Liver (tissue), 9 donors: ENCODE data around the gene CPEB1. TPM values are rescaled to one million over a fixed set of nuclear protein-coding genes. Genes with fewer than 3 reads are reported as not detected.

Experiments
- DNase-seq: peaks from one replicate; pipeline ENCODE4 v3.0.0-alpha.2; 2017; ENCODE audit warnings: low spot score
- H3K27ac ChIP-seq, 2 donors: one replicate each; pipeline ENCODE4 v1.7.0; 2013; ENCODE audit warnings: inconsistent platforms in 2 of 2, low read length in 2 of 2, control low read depth in 1 of 2, low read depth in 1 of 2, mild to moderate bottlenecking in 1 of 2
- H3K27me3 ChIP-seq, 4 donors: one replicate each; pipeline versions ENCODE4 v1.6.1 to v1.7.0; 2013; ENCODE audit warnings: low read length in 3 of 4, inconsistent platforms in 1 of 4, mild to moderate bottlenecking in 1 of 4, moderate library complexity in 1 of 4; ENCODE audit not compliant: control insufficient read depth in 4 of 4, insufficient read depth in 4 of 4
- H3K36me3 ChIP-seq, 4 donors: one replicate each; pipeline versions ENCODE4 v1.6.1 to v1.7.0; 2013; ENCODE audit warnings: low read length in 3 of 4, mild to moderate bottlenecking in 3 of 4, low read depth in 1 of 4, moderate library complexity in 1 of 4; ENCODE audit not compliant: control insufficient read depth in 4 of 4, insufficient read depth in 3 of 4
- H3K4me1 ChIP-seq, 4 donors: one replicate each; pipeline versions ENCODE4 v1.6.1 to v1.7.0; 2013; ENCODE audit warnings: low read length in 3 of 4, mild to moderate bottlenecking in 3 of 4, moderate library complexity in 1 of 4; ENCODE audit not compliant: control insufficient read depth in 4 of 4, insufficient read depth in 4 of 4
- H3K4me3 ChIP-seq, 3 donors: one replicate each; pipeline versions ENCODE4 v1.6.1 to v1.7.0; 2013; ENCODE audit warnings: low read length in 3 of 3, control low read depth in 1 of 3, low read depth in 1 of 3, mild to moderate bottlenecking in 1 of 3
- H3K9ac ChIP-seq, 2 donors: one replicate each; pipeline ENCODE4 v1.7.0; 2013; ENCODE audit warnings: low read length in 2 of 2, mild to moderate bottlenecking in 2 of 2, moderate library complexity in 2 of 2, control low read depth in 1 of 2, low read depth in 1 of 2
- H3K9me3 ChIP-seq, 4 donors: one replicate each; pipeline versions ENCODE4 v1.6.1 to v1.7.0; 2013; ENCODE audit warnings: low read length in 3 of 4; ENCODE audit not compliant: control insufficient read depth in 4 of 4
- EGR1 ChIP-seq, 2 donors: IDR thresholded peaks; 2 replicates each; pipeline ENCODE4 v1.6.1; 2016 to 2018; ENCODE audit warnings: antibody characterized with exemption in 2 of 2, low read depth in 2 of 2
- FOXA1 ChIP-seq: IDR thresholded peaks from 2 replicates; pipeline ENCODE4 v1.6.1; 2016; ENCODE audit warnings: antibody characterized with exemption
- FOXA2 ChIP-seq: IDR thresholded peaks from 2 replicates; pipeline ENCODE4 v1.6.1; 2016; ENCODE audit warnings: antibody characterized with exemption
- GABPA ChIP-seq, 2 donors: IDR thresholded peaks in 1 of 2; conservative IDR thresholded peaks in 1 of 2; 2 replicates each; pipeline ENCODE4 v1.6.1; 2016; ENCODE audit warnings: antibody characterized with exemption in 2 of 2, mild to moderate bottlenecking in 1 of 2, moderate library complexity in 1 of 2
- HNF4A ChIP-seq, 2 donors: conservative IDR thresholded peaks; 2 replicates each; pipeline ENCODE4 v1.6.1; 2016; ENCODE audit warnings: antibody characterized with exemption in 2 of 2, mild to moderate bottlenecking in 2 of 2
- JUND ChIP-seq, 2 donors: IDR thresholded peaks; 2 replicates each; pipeline ENCODE4 v1.6.1; 2016; ENCODE audit warnings: antibody characterized with exemption in 2 of 2
- NR2F2 ChIP-seq: IDR thresholded peaks from 2 replicates; pipeline ENCODE4 v1.6.1; 2016; ENCODE audit warnings: antibody characterized with exemption
- RAD21 ChIP-seq, 2 donors: IDR thresholded peaks; 2 replicates each; pipeline ENCODE4 v1.6.1; 2016; ENCODE audit warnings: antibody characterized with exemption in 2 of 2, mild to moderate bottlenecking in 2 of 2
- RXRA ChIP-seq, 2 donors: IDR thresholded peaks; 2 replicates each; pipeline ENCODE4 v1.6.1; 2017 to 2018; ENCODE audit warnings: antibody characterized with exemption in 2 of 2, mild to moderate bottlenecking in 1 of 2
- SP1 ChIP-seq: IDR thresholded peaks from 2 replicates; pipeline ENCODE4 v1.6.1; 2018; ENCODE audit warnings: antibody characterized with exemption, mild to moderate bottlenecking
- TAF1 ChIP-seq: conservative IDR thresholded peaks from 2 replicates; pipeline ENCODE4 v1.6.1; 2016; ENCODE audit warnings: antibody characterized with exemption, mild to moderate bottlenecking
- YY1 ChIP-seq: IDR thresholded peaks from 2 replicates; pipeline ENCODE4 v1.6.1; 2016; ENCODE audit warnings: antibody characterized with exemption, mild to moderate bottlenecking
- WGBS: extraction: QIAGEN DNeasy Blood & Tissue Kit; methylation state at CpG from one replicate; pipeline ENCODE4 v1.1.7; 2013; 5-methylcytosine and 5-hydroxymethylcytosine counted together
- polyA plus RNA-seq, 2 donors: library from polyadenylated mRNA; stranded (reverse) in 1 of 2; unstranded in 1 of 2; fragments of 200-250 nt in 1 of 2; fragments of >200 nt in 1 of 2; fragmentation: Nextera tagmentation in 1 of 2; extraction: Ambion mirVana in 1 of 2; gene quantifications; one replicate each; pipeline versions ENCODE4 v1.2.1 to v1.2.3, GENCODE V29; 2013 to 2015
- total RNA-seq, 2 donors: library from RNA; depleted of rRNA; stranded (reverse); fragments of >200 nt; gene quantifications; one replicate each; pipeline ENCODE4 v1.2.3, GENCODE V29; 2014
- TF ChIP-seq, protein P1 (sequence below): fragments of 150-350 bp; IDR thresholded peaks from 2 replicates; pipeline ENCODE4 v1.5.1; 2017; ENCODE audit warnings: improper control_type of control experiment, low read depth, low read length; ENCODE audit not compliant: missing input control
- TF ChIP-seq, protein P2 (sequence below): IDR thresholded peaks from 2 replicates; pipeline ENCODE4 v1.6.1; 2016; ENCODE audit warnings: antibody characterized with exemption, mild to moderate bottlenecking
- TF ChIP-seq, protein P3 (sequence below): IDR thresholded peaks from 2 replicates; pipeline ENCODE4 v1.6.1; 2016; ENCODE audit warnings: antibody characterized with exemption
- TF ChIP-seq, protein P4 (sequence below): IDR thresholded peaks from 2 replicates; pipeline ENCODE4 v1.6.1; 2016; ENCODE audit warnings: antibody characterized with exemption
- donor health status: healthy.
- donor health status: healthy.
- donor health status: healthy.
- donor health status: healthy.
- donor health status: healthy.

The CPEB1 gene
- total and polyA plus RNA-seq, 4 donors: under 0.01 to 0.14 (median 0.05) TPM; not detected in 1

DNA sequence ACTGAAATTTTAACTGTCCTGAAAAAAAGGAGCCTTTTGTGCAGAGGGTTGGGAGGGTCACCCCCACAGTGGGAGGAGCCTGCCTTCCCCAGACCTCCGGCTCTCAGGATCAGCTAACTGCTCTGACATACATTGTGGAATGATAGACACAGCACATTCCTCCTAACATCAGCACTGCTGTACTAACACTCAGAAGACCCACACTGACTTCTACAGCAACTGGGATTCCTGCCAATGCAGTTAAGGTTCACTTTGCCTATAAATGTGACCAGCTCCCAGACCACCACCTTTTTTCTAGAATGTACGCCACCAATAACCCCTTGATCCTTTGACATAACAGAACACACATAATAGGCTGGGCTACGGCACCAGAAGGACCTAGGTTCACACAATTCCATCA lies 3.2 kb downstream of the CPEB1 start:
- Histone ChIP-seq H3K9me3 (no peaks in the 10 kb centered on the region), H3K27ac (no peak overlapping the region), H3K36me3 (no peaks in the 10 kb centered on the region), H3K27me3 (peaks cover 5 to 28% (median 20%) of the 10 kb centered on the region in 4 donors), H3K4me3 (no peak overlapping the region), H3K4me1 (peaks cover 4 to 16% (median 10%) of the 10 kb centered on the region in 4 donors), H3K9ac (no peak overlapping the region)
- WGBS: 51% methylated on average over 3 of the region's 3 CpGs
- TF ChIP-seq YY1: no peak
- TF ChIP-seq, protein P1, sequence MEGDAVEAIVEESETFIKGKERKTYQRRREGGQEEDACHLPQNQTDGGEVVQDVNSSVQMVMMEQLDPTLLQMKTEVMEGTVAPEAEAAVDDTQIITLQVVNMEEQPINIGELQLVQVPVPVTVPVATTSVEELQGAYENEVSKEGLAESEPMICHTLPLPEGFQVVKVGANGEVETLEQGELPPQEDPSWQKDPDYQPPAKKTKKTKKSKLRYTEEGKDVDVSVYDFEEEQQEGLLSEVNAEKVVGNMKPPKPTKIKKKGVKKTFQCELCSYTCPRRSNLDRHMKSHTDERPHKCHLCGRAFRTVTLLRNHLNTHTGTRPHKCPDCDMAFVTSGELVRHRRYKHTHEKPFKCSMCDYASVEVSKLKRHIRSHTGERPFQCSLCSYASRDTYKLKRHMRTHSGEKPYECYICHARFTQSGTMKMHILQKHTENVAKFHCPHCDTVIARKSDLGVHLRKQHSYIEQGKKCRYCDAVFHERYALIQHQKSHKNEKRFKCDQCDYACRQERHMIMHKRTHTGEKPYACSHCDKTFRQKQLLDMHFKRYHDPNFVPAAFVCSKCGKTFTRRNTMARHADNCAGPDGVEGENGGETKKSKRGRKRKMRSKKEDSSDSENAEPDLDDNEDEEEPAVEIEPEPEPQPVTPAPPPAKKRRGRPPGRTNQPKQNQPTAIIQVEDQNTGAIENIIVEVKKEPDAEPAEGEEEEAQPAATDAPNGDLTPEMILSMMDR: no peak
- TF ChIP-seq, protein P2, sequence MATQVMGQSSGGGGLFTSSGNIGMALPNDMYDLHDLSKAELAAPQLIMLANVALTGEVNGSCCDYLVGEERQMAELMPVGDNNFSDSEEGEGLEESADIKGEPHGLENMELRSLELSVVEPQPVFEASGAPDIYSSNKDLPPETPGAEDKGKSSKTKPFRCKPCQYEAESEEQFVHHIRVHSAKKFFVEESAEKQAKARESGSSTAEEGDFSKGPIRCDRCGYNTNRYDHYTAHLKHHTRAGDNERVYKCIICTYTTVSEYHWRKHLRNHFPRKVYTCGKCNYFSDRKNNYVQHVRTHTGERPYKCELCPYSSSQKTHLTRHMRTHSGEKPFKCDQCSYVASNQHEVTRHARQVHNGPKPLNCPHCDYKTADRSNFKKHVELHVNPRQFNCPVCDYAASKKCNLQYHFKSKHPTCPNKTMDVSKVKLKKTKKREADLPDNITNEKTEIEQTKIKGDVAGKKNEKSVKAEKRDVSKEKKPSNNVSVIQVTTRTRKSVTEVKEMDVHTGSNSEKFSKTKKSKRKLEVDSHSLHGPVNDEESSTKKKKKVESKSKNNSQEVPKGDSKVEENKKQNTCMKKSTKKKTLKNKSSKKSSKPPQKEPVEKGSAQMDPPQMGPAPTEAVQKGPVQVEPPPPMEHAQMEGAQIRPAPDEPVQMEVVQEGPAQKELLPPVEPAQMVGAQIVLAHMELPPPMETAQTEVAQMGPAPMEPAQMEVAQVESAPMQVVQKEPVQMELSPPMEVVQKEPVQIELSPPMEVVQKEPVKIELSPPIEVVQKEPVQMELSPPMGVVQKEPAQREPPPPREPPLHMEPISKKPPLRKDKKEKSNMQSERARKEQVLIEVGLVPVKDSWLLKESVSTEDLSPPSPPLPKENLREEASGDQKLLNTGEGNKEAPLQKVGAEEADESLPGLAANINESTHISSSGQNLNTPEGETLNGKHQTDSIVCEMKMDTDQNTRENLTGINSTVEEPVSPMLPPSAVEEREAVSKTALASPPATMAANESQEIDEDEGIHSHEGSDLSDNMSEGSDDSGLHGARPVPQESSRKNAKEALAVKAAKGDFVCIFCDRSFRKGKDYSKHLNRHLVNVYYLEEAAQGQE: no peak
- TF ChIP-seq FOXA1: no peak
- no peak for TF ChIP-seq FOXA2
- no peak for TF ChIP-seq RAD21 (IDR thresholded peaks at IDR 0.05)
- no peak for TF ChIP-seq GABPA (IDR thresholded peaks at IDR 0.05 in 1 of 2, conservative IDR thresholded peaks at IDR 0.05 in 1 of 2)
- TF ChIP-seq RXRA (IDR thresholded peaks at IDR 0.05): no peak
- TF ChIP-seq TAF1: no peak
- TF ChIP-seq, protein P3, sequence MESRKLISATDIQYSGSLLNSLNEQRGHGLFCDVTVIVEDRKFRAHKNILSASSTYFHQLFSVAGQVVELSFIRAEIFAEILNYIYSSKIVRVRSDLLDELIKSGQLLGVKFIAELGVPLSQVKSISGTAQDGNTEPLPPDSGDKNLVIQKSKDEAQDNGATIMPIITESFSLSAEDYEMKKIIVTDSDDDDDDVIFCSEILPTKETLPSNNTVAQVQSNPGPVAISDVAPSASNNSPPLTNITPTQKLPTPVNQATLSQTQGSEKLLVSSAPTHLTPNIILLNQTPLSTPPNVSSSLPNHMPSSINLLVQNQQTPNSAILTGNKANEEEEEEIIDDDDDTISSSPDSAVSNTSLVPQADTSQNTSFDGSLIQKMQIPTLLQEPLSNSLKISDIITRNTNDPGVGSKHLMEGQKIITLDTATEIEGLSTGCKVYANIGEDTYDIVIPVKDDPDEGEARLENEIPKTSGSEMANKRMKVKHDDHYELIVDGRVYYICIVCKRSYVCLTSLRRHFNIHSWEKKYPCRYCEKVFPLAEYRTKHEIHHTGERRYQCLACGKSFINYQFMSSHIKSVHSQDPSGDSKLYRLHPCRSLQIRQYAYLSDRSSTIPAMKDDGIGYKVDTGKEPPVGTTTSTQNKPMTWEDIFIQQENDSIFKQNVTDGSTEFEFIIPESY: no peak
- no peak for TF ChIP-seq SP1
- TF ChIP-seq HNF4A (conservative IDR thresholded peaks at IDR 0.05): no peak
- TF ChIP-seq NR2F2: no peak
- TF ChIP-seq, protein P4, sequence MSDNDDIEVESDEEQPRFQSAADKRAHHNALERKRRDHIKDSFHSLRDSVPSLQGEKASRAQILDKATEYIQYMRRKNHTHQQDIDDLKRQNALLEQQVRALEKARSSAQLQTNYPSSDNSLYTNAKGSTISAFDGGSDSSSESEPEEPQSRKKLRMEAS: no peak
- TF ChIP-seq JUND (IDR thresholded peaks at IDR 0.05): no peak
- no peak for DNase-seq

DNA sequence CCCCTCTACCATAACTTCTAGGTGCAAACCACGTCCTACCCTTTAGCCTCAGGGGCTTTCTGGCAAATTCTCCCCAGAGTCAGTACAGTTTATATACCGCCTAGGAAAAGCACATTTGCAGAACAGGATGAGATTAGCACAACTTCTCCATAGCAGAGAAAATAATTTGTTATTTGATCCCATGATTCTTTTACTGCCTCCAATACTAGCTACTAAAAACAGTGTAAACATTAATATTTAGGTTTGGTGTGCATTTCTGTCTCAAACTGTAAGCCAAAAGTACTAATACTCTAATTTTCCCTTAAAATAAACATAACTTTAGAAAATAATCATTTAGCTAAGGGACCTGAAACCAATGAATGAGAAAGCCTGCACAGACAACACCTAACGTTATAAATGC lies 4.5 kb downstream of the CPEB1 start:
- H3K27ac ChIP-seq: no peak overlapping the region
- TF ChIP-seq RAD21 (IDR thresholded peaks at IDR 0.05) (no peak), EGR1 (IDR thresholded peaks at IDR 0.05; ENCODE audit: low read depth in 2 of 2) (no peak)
- peaks cover 5 to 28% (median 20%) of the 10 kb centered on the region in 4 donors for H3K27me3 ChIP-seq
- 49% methylated on average over 3 of the region's 3 CpGs for WGBS
- no peak overlapping the region for H3K9ac ChIP-seq
- no peak overlapping the region for H3K4me3 ChIP-seq
- no peaks in the 10 kb centered on the region for H3K9me3 ChIP-seq
- H3K4me1 ChIP-seq: peaks cover 4 to 11% (median 8%) of the 10 kb centered on the region in 4 donors
- no peak for DNase-seq
- no peaks in the 10 kb centered on the region for H3K36me3 ChIP-seq
